ENCODE results near the gene SYNE3. TPM values are rescaled to one million over a fixed set of nuclear protein-coding genes. Genes with fewer than 3 reads are reported as not detected.

The SYNE3 gene
- total RNA-seq, 1 donor from 2014 or later, result 105 TPM

DNA sequence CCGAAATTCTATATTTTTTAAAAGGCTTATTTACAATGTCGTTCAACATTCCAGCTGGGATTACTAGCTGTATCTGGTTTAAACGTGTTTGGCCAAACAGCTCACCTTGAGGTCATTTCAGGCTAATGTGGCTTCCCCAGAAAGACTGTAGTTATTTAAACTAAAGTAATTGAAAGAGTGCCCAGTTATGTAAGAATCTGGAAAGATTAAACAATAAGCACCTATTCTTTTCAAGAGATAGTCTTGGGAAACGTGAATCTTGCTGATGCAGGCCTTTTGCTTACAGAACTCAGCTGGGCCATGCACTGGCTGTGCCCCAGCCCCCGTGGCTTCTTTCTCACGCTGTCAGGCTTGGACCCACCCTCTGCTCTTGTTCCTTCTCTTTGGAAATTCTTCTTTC, 42.8 kb upstream of the SYNE3 start:
- TF ChIP-seq, protein P1, sequence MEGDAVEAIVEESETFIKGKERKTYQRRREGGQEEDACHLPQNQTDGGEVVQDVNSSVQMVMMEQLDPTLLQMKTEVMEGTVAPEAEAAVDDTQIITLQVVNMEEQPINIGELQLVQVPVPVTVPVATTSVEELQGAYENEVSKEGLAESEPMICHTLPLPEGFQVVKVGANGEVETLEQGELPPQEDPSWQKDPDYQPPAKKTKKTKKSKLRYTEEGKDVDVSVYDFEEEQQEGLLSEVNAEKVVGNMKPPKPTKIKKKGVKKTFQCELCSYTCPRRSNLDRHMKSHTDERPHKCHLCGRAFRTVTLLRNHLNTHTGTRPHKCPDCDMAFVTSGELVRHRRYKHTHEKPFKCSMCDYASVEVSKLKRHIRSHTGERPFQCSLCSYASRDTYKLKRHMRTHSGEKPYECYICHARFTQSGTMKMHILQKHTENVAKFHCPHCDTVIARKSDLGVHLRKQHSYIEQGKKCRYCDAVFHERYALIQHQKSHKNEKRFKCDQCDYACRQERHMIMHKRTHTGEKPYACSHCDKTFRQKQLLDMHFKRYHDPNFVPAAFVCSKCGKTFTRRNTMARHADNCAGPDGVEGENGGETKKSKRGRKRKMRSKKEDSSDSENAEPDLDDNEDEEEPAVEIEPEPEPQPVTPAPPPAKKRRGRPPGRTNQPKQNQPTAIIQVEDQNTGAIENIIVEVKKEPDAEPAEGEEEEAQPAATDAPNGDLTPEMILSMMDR (IDR thresholded peaks at IDR 0.05), result no peak
- no peak for DNase-seq (ENCODE audit: extremely low spot score, unreplicated experiment)
- Mint-ChIP-seq H3K4me1 (ENCODE audit: unreplicated experiment) (peaks cover 7% of the 10 kb centered on the region), H3K27me3 (ENCODE audit: unreplicated experiment) (peaks cover 7% of the 10 kb centered on the region), H3K9me3 (ENCODE audit: unreplicated experiment) (no peaks in the 10 kb centered on the region), H3K36me3 (ENCODE audit: unreplicated experiment) (no peaks in the 10 kb centered on the region), H3K27ac (ENCODE audit: unreplicated experiment) (no peak overlapping the region), H3K4me3 (ENCODE audit: unreplicated experiment) (no peak overlapping the region)

DNA sequence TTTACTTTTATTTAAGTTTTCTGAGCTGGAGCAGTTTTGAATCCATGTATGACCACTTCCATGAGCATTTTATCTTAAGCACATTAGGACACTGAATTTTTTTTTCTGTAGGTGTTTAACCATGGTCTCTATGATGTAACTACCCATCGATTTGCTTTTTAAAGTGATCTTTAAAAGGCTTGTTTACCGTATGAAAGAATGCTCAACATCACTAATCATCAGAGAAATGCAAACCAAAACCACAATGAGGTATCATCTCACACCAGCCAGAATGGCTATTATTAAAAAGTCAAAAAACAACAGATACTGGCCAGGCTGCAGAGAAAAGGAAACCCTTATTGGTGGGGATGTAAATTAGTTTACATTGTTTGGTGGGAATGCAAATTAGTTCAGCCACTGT, 41.4 kb upstream of the SYNE3 start:
- DNase-seq (ENCODE audit: extremely low spot score, unreplicated experiment), result no peak
- no peaks in the 10 kb centered on the region for H3K9me3 Mint-ChIP-seq (ENCODE audit: unreplicated experiment)
- peaks cover 2% of the 10 kb centered on the region for H3K4me1 Mint-ChIP-seq (ENCODE audit: unreplicated experiment)
- no peaks in the 10 kb centered on the region for H3K36me3 Mint-ChIP-seq (ENCODE audit: unreplicated experiment)
- no peak overlapping the region for H3K27ac Mint-ChIP-seq (ENCODE audit: unreplicated experiment)
- H3K27me3 Mint-ChIP-seq (ENCODE audit: unreplicated experiment), result peaks cover 7% of the 10 kb centered on the region
- TF ChIP-seq, protein P1 (IDR thresholded peaks at IDR 0.05), result no peak
- H3K4me3 Mint-ChIP-seq (ENCODE audit: unreplicated experiment), result no peak overlapping the region

DNA sequence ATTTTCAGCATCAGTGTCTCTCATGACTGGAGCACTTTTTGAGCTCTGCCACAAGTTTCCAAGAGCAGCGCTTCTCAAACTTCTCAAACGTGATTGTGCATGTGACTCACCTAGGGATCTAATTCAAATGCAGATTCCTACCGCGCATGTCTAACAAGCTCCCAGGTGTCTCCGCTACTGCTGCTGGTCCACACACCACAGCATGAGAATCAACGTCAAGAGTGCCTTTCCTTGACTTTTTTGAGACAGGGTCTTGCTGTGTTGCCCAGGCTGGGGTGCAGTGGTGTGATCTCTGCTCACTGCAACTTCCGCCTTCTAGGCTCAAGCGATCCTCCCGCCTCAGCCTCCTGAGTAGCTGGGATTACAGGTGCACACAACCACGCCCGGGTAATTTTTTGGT, 40.8 kb upstream of the SYNE3 start:
- Mint-ChIP-seq H3K4me1 (ENCODE audit: unreplicated experiment) (peaks cover 2% of the 10 kb centered on the region), H3K36me3 (ENCODE audit: unreplicated experiment) (no peaks in the 10 kb centered on the region), H3K27me3 (ENCODE audit: unreplicated experiment) (peaks cover 6% of the 10 kb centered on the region), H3K27ac (ENCODE audit: unreplicated experiment) (no peak overlapping the region), H3K4me3 (ENCODE audit: unreplicated experiment) (no peak overlapping the region), H3K9me3 (ENCODE audit: unreplicated experiment) (no peaks in the 10 kb centered on the region)
- TF ChIP-seq, protein P1 (IDR thresholded peaks at IDR 0.05), result no peak
- DNase-seq (ENCODE audit: extremely low spot score, unreplicated experiment), result no peak

DNA sequence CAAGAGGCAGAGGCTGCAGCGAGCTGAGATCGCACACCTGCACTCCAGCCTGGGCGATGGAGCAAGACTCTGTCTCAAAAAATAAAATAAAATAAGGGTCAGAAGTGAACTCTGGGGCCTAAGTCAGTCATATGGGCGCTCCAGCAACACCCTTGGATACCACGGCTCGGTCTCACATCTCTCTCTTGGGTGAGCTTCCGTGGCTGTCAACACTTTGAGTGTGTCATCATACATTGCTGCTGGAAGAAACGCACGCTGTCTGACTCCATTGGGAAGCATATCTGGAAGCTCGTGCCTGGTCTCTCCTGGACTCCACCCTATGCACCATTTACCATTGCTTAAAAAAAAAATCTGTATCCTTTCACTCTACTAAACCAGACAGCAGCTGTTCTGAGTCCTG, 38.6 kb upstream of the SYNE3 start:
- no peaks in the 10 kb centered on the region for H3K9me3 Mint-ChIP-seq (ENCODE audit: unreplicated experiment)
- DNase-seq (ENCODE audit: extremely low spot score, unreplicated experiment), result no peak
- H3K36me3 Mint-ChIP-seq (ENCODE audit: unreplicated experiment), result peaks cover 4% of the 10 kb centered on the region
- H3K27ac Mint-ChIP-seq (ENCODE audit: unreplicated experiment), result no peak overlapping the region
- TF ChIP-seq, protein P1 (IDR thresholded peaks at IDR 0.05), result no peak
- H3K4me1 Mint-ChIP-seq (ENCODE audit: unreplicated experiment), result no peaks in the 10 kb centered on the region
- H3K27me3 Mint-ChIP-seq (ENCODE audit: unreplicated experiment), result no peaks in the 10 kb centered on the region
- no peak overlapping the region for H3K4me3 Mint-ChIP-seq (ENCODE audit: unreplicated experiment)

DNA sequence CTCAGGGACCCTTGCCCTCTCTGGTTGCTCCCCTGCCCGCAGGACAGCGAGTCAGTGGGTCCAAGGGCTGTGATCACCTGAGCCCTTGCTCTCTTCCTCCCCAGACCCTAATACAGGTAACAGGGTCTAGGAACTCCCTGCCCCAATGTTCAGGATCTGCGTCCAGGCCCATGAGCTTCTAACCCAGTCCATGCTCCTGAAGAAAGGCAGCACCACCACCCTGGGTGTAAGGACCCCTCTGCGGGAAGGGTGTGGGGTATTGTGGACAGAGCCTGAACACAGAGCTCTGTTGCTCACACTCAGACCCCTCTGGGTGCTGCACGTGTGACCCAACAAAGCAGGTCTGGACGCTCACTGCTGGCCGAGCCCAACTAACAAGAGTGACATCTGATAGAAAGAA, 36.7 kb upstream of the SYNE3 start:
- TF ChIP-seq, protein P1 (IDR thresholded peaks at IDR 0.05), result no peak
- Mint-ChIP-seq H3K27me3 (ENCODE audit: unreplicated experiment) (no peaks in the 10 kb centered on the region), H3K36me3 (ENCODE audit: unreplicated experiment) (peaks cover 13% of the 10 kb centered on the region), H3K27ac (ENCODE audit: unreplicated experiment) (no peak overlapping the region), H3K4me1 (ENCODE audit: unreplicated experiment) (peaks cover 8% of the 10 kb centered on the region), H3K4me3 (ENCODE audit: unreplicated experiment) (no peak overlapping the region), H3K9me3 (ENCODE audit: unreplicated experiment) (no peaks in the 10 kb centered on the region)
- DNase-seq (ENCODE audit: extremely low spot score, unreplicated experiment), result no peak

Measured in osteocyte (in vitro differentiated cells).